HepG2 (cell line): Measurements from ENCODE around the gene SRP72. TPM values are rescaled to one million over a fixed set of nuclear protein-coding genes. Genes with fewer than 3 reads are reported as not detected.
A peak's percentile ranks its signal among the peaks of the same experiment; 100 is the strongest.

Experiments used
- FOXO1 ChIP-seq: sonication (generic); formaldehyde crosslinking; IDR thresholded peaks from 2 replicates; pipeline ENCODE4 v1.4.0; 2020; ENCODE audit warnings: missing genetic modification reagents
- HNRNPL ChIP-seq: fragments of 200-400 bp; formaldehyde crosslinking; IDR thresholded peaks from 2 replicates; pipeline ENCODE4 v1.6.1; 2017; ENCODE audit warnings: mild to moderate bottlenecking, low read depth, low read length
- RFXANK ChIP-seq: IDR thresholded peaks from 2 replicates; pipeline ENCODE4 v1.6.1; 2016
- RFXAP ChIP-seq: sonication (generic); formaldehyde crosslinking; IDR thresholded peaks from 2 replicates; pipeline ENCODE4 v1.4.0; 2020; ENCODE audit warnings: missing genetic modification reagents, borderline replicate concordance
- SRSF4 ChIP-seq: fragments of 200-400 bp; formaldehyde crosslinking; IDR thresholded peaks from one replicate; pipeline ENCODE4 v1.6.1; 2018; ENCODE audit warnings: mild to moderate bottlenecking, low read depth, low read length, moderate library complexity; ENCODE audit not compliant: poor library complexity, severe bottlenecking
- YEATS4 ChIP-seq: sonication (generic); formaldehyde crosslinking; IDR thresholded peaks from 2 replicates; pipeline ENCODE4 v1.4.0; 2020; ENCODE audit warnings: missing genetic modification reagents, borderline replicate concordance
- ZNF878 ChIP-seq: sonication (generic); formaldehyde crosslinking; IDR thresholded peaks from 2 replicates; pipeline ENCODE4 v1.8.1; 2023; ENCODE audit warnings: mild to moderate bottlenecking, missing genetic modification reagents, moderate library complexity
- polyA plus RNA-seq, 8 experiments: library from polyadenylated mRNA; depleted of rRNA in 3 of 8; stranded (reverse) in 7 of 8; unstranded in 1 of 8; fragments of >200 nt; fragmentation: Illumina TruSeq in 4 of 8; extraction: Trizol in 4 of 8; gene quantifications; 2 replicates each; pipeline versions ENCODE4 v1.2.1 to v1.2.3, GENCODE V29; 2011 to 2016; ENCODE audit warnings: low read depth in 4 of 8, missing spikeins in 1 of 8, mixed read lengths in 1 of 8; ENCODE audit not compliant: insufficient read depth in 1 of 8
- total RNA-seq, 5 experiments: library from RNA; depleted of rRNA; stranded (reverse); fragments of >200 nt; fragmentation: Illumina TruSeq; extraction: Trizol; gene quantifications; 2 replicates each; pipeline ENCODE4 v1.2.3, GENCODE V29; 2016; ENCODE audit warnings: low read depth in 1 of 5
- TF ChIP-seq, protein P1 (sequence below): sonication (generic); formaldehyde crosslinking; IDR thresholded peaks from 2 replicates; pipeline ENCODE4 v1.4.0; 2020; ENCODE audit warnings: missing genetic modification reagents, borderline replicate concordance
- TF ChIP-seq, protein P2 (sequence below): sonication (generic); formaldehyde crosslinking; IDR thresholded peaks from 2 replicates; pipeline ENCODE4 v1.4.0; 2020; ENCODE audit warnings: mild to moderate bottlenecking, missing genetic modification reagents
- TF ChIP-seq, protein P3 (sequence below): sonication (generic); formaldehyde crosslinking; IDR thresholded peaks from 2 replicates; pipeline ENCODE4 v1.5.1; 2020; ENCODE audit warnings: missing genetic modification reagents, mild to moderate bottlenecking, borderline replicate concordance
- TF ChIP-seq, protein P4 (sequence below): sonication (generic); formaldehyde crosslinking; IDR thresholded peaks from 2 replicates; pipeline ENCODE4 v1.4.0; 2020; ENCODE audit warnings: missing genetic modification reagents
- TF ChIP-seq, protein P5 (sequence below): sonication (generic); formaldehyde crosslinking; IDR thresholded peaks from 2 replicates; pipeline ENCODE4 v1.5.0; 2020; ENCODE audit warnings: mild to moderate bottlenecking, missing genetic modification reagents, borderline replicate concordance

SRP72 gene
- total and polyA plus RNA-seq, 2 of the 13 experiments (the other 11 are each of a cell fraction or from before 2014, with no cell fraction given), result 64.9 to 75.6 TPM

DNA sequence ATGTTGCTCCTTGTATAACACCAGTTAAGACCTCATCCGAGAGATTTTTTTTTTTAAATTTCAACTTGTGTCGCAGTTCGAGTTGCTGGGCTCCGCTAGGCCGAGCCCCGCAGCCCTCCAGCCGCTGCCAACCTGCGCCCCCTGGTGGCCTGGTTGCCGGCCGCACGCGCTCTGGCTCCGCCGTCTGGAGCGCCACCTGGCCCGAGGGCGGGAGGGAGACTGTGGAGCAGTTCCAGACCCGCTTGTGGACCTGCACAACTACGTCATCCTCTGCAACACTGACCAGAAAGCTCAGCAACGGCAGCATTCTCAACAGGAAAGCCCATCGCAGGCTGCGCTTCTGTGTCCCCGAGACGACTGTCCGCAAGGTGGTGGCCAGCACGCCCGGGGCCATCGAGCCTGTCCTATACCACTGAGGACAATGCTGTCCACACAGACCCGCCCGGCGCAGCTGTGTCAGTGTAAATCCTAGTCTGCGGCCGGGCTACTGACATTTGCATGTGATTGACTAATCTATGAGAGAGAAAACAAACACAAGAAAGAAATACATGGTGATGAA is 77.2 kb downstream of the SRP72 start (continued):
- TF ChIP-seq, protein P1, sequence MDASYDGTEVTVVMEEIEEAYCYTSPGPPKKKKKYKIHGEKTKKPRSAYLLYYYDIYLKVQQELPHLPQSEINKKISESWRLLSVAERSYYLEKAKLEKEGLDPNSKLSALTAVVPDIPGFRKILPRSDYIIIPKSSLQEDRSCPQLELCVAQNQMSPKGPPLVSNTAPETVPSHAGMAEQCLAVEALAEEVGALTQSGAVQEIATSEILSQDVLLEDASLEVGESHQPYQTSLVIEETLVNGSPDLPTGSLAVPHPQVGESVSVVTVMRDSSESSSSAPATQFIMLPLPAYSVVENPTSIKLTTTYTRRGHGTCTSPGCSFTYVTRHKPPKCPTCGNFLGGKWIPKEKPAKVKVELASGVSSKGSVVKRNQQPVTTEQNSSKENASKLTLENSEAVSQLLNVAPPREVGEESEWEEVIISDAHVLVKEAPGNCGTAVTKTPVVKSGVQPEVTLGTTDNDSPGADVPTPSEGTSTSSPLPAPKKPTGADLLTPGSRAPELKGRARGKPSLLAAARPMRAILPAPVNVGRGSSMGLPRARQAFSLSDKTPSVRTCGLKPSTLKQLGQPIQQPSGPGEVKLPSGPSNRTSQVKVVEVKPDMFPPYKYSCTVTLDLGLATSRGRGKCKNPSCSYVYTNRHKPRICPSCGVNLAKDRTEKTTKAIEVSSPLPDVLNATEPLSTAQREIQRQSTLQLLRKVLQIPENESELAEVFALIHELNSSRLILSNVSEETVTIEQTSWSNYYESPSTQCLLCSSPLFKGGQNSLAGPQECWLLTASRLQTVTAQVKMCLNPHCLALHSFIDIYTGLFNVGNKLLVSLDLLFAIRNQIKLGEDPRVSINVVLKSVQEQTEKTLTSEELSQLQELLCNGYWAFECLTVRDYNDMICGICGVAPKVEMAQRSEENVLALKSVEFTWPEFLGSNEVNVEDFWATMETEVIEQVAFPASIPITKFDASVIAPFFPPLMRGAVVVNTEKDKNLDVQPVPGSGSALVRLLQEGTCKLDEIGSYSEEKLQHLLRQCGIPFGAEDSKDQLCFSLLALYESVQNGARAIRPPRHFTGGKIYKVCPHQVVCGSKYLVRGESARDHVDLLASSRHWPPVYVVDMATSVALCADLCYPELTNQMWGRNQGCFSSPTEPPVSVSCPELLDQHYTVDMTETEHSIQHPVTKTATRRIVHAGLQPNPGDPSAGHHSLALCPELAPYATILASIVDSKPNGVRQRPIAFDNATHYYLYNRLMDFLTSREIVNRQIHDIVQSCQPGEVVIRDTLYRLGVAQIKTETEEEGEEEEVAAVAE (CRISPR knock-in tag), result no peak
- TF ChIP-seq, protein P2, sequence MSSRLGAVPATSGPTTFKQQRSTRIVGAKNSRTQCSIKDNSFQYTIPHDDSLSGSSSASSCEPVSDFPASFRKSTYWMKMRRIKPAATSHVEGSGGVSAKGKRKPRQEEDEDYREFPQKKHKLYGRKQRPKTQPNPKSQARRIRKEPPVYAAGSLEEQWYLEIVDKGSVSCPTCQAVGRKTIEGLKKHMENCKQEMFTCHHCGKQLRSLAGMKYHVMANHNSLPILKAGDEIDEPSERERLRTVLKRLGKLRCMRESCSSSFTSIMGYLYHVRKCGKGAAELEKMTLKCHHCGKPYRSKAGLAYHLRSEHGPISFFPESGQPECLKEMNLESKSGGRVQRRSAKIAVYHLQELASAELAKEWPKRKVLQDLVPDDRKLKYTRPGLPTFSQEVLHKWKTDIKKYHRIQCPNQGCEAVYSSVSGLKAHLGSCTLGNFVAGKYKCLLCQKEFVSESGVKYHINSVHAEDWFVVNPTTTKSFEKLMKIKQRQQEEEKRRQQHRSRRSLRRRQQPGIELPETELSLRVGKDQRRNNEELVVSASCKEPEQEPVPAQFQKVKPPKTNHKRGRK (CRISPR knock-in tag), result peak; percentile 68; the same call in 1 of the 2 replicates
- TF ChIP-seq ZNF878 (CRISPR knock-in tag) (0 out of 2 replicates have a peak, but pooled peaks have one; percentile 59), RFXANK (CRISPR knock-in tag) (0 out of 2 replicates have a peak, but pooled peaks have one; percentile 35), FOXO1 (peak; percentile 41; the same call in 1 of the 2 replicates), HNRNPL (no peak), YEATS4 (peak; percentile 79), SRSF4 (no peak), RFXAP (CRISPR knock-in tag) (0 out of 2 replicates have a peak, but pooled peaks have one; percentile 33)
- TF ChIP-seq, protein P3, sequence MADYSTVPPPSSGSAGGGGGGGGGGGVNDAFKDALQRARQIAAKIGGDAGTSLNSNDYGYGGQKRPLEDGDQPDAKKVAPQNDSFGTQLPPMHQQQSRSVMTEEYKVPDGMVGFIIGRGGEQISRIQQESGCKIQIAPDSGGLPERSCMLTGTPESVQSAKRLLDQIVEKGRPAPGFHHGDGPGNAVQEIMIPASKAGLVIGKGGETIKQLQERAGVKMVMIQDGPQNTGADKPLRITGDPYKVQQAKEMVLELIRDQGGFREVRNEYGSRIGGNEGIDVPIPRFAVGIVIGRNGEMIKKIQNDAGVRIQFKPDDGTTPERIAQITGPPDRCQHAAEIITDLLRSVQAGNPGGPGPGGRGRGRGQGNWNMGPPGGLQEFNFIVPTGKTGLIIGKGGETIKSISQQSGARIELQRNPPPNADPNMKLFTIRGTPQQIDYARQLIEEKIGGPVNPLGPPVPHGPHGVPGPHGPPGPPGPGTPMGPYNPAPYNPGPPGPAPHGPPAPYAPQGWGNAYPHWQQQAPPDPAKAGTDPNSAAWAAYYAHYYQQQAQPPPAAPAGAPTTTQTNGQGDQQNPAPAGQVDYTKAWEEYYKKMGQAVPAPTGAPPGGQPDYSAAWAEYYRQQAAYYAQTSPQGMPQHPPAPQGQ (CRISPR knock-in tag), result no peak
- TF ChIP-seq, protein P4, sequence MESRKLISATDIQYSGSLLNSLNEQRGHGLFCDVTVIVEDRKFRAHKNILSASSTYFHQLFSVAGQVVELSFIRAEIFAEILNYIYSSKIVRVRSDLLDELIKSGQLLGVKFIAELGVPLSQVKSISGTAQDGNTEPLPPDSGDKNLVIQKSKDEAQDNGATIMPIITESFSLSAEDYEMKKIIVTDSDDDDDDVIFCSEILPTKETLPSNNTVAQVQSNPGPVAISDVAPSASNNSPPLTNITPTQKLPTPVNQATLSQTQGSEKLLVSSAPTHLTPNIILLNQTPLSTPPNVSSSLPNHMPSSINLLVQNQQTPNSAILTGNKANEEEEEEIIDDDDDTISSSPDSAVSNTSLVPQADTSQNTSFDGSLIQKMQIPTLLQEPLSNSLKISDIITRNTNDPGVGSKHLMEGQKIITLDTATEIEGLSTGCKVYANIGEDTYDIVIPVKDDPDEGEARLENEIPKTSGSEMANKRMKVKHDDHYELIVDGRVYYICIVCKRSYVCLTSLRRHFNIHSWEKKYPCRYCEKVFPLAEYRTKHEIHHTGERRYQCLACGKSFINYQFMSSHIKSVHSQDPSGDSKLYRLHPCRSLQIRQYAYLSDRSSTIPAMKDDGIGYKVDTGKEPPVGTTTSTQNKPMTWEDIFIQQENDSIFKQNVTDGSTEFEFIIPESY, result 0 out of 2 replicates have a peak, but pooled peaks have one; percentile 46
- TF ChIP-seq, protein P5, sequence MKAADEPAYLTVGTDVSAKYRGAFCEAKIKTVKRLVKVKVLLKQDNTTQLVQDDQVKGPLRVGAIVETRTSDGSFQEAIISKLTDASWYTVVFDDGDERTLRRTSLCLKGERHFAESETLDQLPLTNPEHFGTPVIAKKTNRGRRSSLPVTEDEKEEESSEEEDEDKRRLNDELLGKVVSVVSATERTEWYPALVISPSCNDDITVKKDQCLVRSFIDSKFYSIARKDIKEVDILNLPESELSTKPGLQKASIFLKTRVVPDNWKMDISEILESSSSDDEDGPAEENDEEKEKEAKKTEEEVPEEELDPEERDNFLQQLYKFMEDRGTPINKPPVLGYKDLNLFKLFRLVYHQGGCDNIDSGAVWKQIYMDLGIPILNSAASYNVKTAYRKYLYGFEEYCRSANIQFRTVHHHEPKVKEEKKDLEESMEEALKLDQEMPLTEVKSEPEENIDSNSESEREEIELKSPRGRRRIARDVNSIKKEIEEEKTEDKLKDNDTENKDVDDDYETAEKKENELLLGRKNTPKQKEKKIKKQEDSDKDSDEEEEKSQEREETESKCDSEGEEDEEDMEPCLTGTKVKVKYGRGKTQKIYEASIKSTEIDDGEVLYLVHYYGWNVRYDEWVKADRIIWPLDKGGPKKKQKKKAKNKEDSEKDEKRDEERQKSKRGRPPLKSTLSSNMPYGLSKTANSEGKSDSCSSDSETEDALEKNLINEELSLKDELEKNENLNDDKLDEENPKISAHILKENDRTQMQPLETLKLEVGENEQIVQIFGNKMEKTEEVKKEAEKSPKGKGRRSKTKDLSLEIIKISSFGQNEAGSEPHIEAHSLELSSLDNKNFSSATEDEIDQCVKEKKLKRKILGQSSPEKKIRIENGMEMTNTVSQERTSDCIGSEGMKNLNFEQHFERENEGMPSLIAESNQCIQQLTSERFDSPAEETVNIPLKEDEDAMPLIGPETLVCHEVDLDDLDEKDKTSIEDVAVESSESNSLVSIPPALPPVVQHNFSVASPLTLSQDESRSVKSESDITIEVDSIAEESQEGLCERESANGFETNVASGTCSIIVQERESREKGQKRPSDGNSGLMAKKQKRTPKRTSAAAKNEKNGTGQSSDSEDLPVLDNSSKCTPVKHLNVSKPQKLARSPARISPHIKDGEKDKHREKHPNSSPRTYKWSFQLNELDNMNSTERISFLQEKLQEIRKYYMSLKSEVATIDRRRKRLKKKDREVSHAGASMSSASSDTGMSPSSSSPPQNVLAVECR, result peak; percentile 71; the same call in 1 of the 2 replicates
